Endothelial cell of umbilical vein (primary cell): ENCODE results near the gene MT2A.

Experiments used
- CTCF ChIP-seq, 2 donors: IDR thresholded peaks; 1 replicate in 1 of 2; 2 replicates in 1 of 2; pipeline ENCODE4 v1.5.1; 2011; ENCODE audit warnings: low read length in 2 of 2, mild to moderate bottlenecking in 2 of 2, moderate library complexity in 2 of 2, control low read depth in 1 of 2, inconsistent platforms in 1 of 2, low read depth in 1 of 2; ENCODE audit not compliant: insufficient read depth in 1 of 2; ENCODE audit errors: extremely low read depth in 1 of 2
- EZH2 ChIP-seq: IDR thresholded peaks from 2 replicates; pipeline ENCODE4 v1.6.1; 2012; ENCODE audit warnings: borderline replicate concordance, low read depth, mild to moderate bottlenecking, moderate library complexity, low read length, inconsistent platforms; ENCODE audit not compliant: severe bottlenecking
- FOS ChIP-seq: IDR thresholded peaks from 2 replicates; pipeline ENCODE4 v1.6.1; 2011; ENCODE audit warnings: mild to moderate bottlenecking, low read length, moderate library complexity, borderline replicate concordance; ENCODE audit not compliant: insufficient read depth
- JUN ChIP-seq: IDR thresholded peaks from 2 replicates; pipeline ENCODE4 v1.6.1; 2011; ENCODE audit warnings: borderline replicate concordance, low read depth; ENCODE audit not compliant: insufficient read length, insufficient read depth
- MAX ChIP-seq: IDR thresholded peaks from 2 replicates; pipeline ENCODE4 v1.6.1; 2011; ENCODE audit not compliant: insufficient read depth, insufficient read length
- MYC ChIP-seq: IDR thresholded peaks from one replicate; pipeline ENCODE4 v1.6.1; 2011; ENCODE audit warnings: mild to moderate bottlenecking, low read depth, low read length
- POLR2A ChIP-seq: IDR thresholded peaks from 2 replicates; pipeline ENCODE4 v1.6.1; 2012; ENCODE audit warnings: low read depth, mild to moderate bottlenecking, control low read depth, low read length
- POLR2AphosphoS5 ChIP-seq: IDR thresholded peaks from 2 replicates; pipeline ENCODE4 v1.6.1; 2012; ENCODE audit warnings: low read depth, mild to moderate bottlenecking, control low read depth, low read length, moderate library complexity; ENCODE audit not compliant: insufficient read depth

- no peak for TF ChIP-seq CTCF (IDR thresholded peaks at IDR 0.05; ENCODE audit: extremely low read depth in 1 of 2, insufficient read depth in 1 of 2, low read depth in 1 of 2, low read length in 2 of 2)
- TF ChIP-seq MYC, result no peak
- no peak for TF ChIP-seq POLR2AphosphoS5
- no peak for TF ChIP-seq JUN
- TF ChIP-seq EZH2, result no peak
- no peak for TF ChIP-seq POLR2A
- TF ChIP-seq MAX, result no peak
- TF ChIP-seq FOS, result no peak
These were observed 47.9 kb upstream of the MT2A start for GRCh38 chr16:56560447-56560846.
